ENCODE measurements around the gene RNF41.

GRCh38 chr12:56247923-56248322, 26.2 kb upstream of the RNF41 start:
- TF ChIP-seq CTCF (IDR thresholded peaks at IDR 0.05) = no peak
- no peak for TF ChIP-seq POLR2A (IDR thresholded peaks at IDR 0.05)

Measured in right lobe of liver (tissue), 4 donors.